Measurements from ENCODE around the gene C2CD2L.
A peak's percentile ranks its signal among the peaks of the same experiment; 100 is the strongest.

The C2CD2L gene

GRCh38 chr11:119087747-119088241 lies 19.4 kb upstream of the C2CD2L start:
- DNase-seq (ENCODE audit: low read depth) = no peak
- no peak overlapping the region for H3K4me3 ChIP-seq (ENCODE audit: control insufficient read depth, low read depth, low read length)
- TF ChIP-seq CTCF (conservative IDR thresholded peaks at IDR 0.05; ENCODE audit: control insufficient read depth, insufficient read depth, low read depth, low read length) = no peak

GRCh38 chr11:119088406-119088805 lies 18.7 kb upstream of the C2CD2L start:
- no peak overlapping the region for H3K4me3 ChIP-seq (ENCODE audit: control insufficient read depth, low read depth, low read length)

GRCh38 chr11:119089319-119089718 lies 17.8 kb upstream of the C2CD2L start:
- DNase-seq (ENCODE audit: low read depth) = no peak
- TF ChIP-seq CTCF (conservative IDR thresholded peaks at IDR 0.05; ENCODE audit: control insufficient read depth, insufficient read depth, low read depth, low read length) = no peak
- no peak overlapping the region for H3K4me3 ChIP-seq (ENCODE audit: control insufficient read depth, low read depth, low read length)

More at GRCh38 chr11:119088406-119088805, 18.7 kb upstream of the C2CD2L start:
- no peak for TF ChIP-seq CTCF (conservative IDR thresholded peaks at IDR 0.05; ENCODE audit: control insufficient read depth, insufficient read depth, low read depth, low read length)
- DNase-seq (ENCODE audit: low read depth) = no peak

- DNase-seq (ENCODE audit: low read depth) = no peak
- no peak for TF ChIP-seq CTCF (conservative IDR thresholded peaks at IDR 0.05; ENCODE audit: control insufficient read depth, insufficient read depth, low read depth, low read length)
- no peak overlapping the region for H3K4me3 ChIP-seq (ENCODE audit: control insufficient read depth, low read depth, low read length)
Measured at GRCh38 chr11:119091178-119091577, 16.0 kb upstream of the C2CD2L start.

GRCh38 chr11:119091966-119092879 lies 14.9 kb upstream of the C2CD2L start:
- no peak for DNase-seq (ENCODE audit: low read depth)
- H3K4me3 ChIP-seq (ENCODE audit: control insufficient read depth, low read depth, low read length) = peak overlapping the region; percentile 86
- no peak for TF ChIP-seq CTCF (conservative IDR thresholded peaks at IDR 0.05; ENCODE audit: control insufficient read depth, insufficient read depth, low read depth, low read length)

- peak; percentile 44 for DNase-seq (ENCODE audit: low read depth)
- no peak for TF ChIP-seq CTCF (conservative IDR thresholded peaks at IDR 0.05; ENCODE audit: control insufficient read depth, insufficient read depth, low read depth, low read length)
- H3K4me3 ChIP-seq (ENCODE audit: control insufficient read depth, low read depth, low read length) = peak overlapping the region; percentile 86
Measured at GRCh38 chr11:119092880-119093842, 14.0 kb upstream of the C2CD2L start.
